NCI-H1694 (cell line): ENCODE data around the gene GOT2.
"Not testable (repeated sequence)": the region's sequence is repeated elsewhere in the genome, so short reads cannot be mapped to it uniquely, and the experiment has no call there.

Experiments
- DNase-seq: peaks from one replicate; lab custom pipeline; 2025; lab: John Stamatoyannopoulos, UW

GOT2 gene

DNA sequence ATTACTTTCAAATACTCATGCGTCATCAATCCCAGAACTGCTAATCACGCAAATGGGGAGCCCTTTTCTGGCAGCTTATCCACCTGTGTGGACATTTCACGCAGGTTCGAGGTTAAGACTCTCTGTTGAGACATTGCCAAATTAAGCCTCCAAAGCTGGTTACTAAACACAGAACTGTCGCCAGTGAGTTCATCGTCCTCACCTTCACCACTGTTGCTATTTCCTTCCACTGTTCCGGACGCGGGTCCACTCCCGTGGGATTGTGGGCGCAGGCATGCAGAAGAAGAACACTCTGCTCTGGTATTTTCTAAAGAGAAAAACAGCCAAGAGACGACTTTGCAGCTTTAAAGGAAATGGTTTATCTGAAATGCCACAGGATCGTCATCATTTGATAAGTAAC, 16.1 kb downstream of the GOT2 start:
- DNase-seq, result no peak

DNA sequence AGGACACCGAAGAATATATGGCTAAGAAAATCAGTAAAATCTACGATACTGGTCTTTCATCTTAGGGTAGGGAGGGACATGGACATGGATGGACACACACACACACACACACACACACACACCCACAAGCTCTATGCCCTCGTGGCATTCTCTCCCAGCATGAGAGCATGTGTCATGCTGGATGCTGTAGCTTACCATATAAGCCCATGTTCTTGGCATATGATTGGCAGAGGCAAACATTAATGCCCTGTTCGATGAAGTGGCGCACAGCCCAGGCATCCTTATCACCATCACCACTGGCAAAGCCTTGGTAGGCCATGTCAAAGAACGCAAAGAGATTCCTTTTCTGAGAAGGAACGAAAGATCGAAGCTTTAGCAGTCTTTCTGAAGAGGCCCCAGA, 17.6 kb downstream of the GOT2 start:
- DNase-seq, result no peak

DNA sequence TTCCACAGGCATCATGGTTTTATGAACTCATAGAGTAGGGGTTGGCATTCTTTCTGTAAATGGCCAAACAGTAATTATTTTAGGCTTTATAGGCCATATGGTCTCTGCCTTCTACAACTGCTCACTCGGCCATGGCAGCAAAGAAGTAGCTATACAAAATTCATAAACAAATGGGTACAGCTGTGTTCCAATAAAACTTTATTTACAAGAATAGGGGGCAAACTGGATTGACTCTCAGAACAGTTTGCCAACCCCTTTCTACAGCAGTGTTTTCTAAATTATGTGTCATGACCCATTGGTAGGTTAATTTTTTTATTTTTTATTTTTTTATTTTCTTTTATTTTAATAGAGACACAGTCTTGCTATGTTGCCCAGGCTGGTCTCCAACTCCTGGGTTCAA, 20.4 kb downstream of the GOT2 start:
- DNase-seq, result no peak

DNA sequence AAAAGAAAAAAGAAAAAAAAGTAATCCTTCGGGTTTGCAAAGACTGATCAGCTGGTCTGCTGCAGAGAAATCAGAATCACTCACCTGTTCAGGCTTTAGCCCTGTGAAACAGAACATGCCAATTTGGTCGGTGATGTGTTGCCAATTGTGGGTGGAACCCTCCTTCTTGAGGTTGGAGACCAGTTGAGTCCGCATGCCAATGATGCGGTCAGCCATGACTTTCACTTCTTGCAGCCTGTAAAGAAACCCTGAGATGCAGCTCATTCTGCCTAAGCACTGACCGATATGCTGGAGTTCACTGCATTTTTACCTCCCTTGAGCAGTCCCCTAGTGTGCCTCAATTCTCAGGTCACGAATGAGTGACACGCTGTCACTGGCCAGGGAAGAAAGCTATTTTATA, 24.8 kb downstream of the GOT2 start:
- DNase-seq, result no peak

DNA sequence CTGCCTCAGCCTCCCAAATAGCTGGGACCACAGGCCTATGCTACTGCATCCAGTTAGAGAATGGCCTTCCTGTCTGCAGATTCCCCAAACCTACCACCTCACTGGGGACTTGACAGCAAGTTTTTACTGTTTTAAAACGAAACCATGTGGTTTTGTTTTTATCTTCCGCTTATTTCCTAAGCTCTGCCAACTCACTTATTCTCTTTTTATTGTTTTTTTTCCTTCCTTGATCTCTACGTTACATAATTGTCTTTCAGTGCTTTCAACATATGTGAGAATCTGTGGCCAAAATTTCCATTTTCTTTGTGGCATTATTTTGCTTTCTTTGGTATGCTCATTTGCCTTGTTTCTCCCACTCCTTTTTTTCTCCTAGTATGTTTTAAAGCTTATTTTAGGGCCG, 35.0 kb downstream of the GOT2 start:
- no peak for DNase-seq

DNA sequence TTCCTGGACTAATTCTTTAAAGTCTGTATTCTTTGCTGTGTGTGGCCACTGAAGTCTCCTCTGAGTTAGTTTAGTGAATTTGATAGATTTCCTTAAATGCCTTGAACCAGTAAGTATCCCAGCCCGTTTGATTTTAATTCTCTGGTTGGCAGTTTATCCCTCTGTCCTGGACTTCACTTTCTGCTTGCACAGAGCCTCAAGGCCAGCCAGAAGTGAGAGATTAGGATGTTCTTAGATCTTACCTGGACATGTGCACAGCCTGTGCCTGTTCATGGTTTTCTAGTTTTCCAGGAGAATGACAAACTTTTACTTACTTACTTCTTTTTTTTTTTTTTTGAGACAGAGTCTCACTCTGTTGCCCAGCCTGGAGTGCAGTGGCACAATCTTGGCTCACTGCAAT, 38.7 kb downstream of the GOT2 start:
- DNase-seq, result no peak

DNA sequence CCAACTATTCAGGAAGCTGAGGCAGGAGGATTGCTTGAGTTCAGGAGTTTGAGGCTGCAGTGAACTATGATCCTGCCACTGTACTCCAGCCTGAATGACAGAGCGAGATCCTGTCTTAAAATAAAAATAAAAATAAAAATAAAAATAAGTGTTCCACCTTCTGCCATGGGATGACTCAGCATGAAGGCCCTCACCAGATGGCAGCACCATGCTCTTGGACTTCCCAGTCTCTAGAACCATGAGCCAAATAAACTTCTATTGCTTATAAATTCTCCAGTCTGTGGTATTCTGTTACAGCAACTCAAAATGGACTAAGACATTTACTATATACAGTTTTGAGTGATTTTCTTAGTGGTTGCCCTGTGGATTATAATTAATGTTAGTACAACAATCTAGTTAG, 41.7 kb downstream of the GOT2 start:
- DNase-seq, result no peak

DNA sequence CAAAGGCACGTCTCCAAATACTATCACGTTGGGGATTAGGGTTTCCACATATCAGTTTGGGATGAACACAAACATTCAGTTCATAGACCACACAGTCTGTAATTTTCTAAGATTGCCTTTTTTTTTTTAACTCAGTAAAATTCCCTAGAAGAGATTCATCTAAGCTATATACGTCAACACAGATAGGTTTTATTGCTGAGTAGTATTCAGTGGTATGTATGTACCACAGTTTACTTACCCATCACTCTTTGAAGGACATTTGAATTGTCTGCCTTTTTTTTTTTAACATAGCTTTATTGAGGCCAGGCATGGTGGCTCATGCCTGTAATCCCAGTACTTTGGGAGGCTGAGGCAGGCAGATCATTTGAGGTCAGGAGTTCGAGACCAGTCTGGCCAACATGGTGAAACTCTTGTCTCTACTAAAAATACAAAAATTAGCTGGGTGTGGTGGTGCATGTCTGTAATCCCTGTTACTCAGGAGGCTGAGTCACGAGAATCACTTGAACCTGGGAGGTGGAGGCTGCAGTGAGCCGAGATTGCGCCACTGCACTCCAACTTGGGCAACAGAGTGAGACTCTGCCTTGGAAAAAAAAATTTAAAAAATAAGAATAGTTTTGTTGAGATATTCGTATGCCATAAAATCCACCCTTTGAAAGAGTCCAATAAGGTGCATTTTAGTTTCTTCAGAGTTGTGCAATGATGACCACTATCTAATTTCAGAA, 47.0 kb downstream of the GOT2 start:
- not testable (repeated sequence) for DNase-seq

DNA sequence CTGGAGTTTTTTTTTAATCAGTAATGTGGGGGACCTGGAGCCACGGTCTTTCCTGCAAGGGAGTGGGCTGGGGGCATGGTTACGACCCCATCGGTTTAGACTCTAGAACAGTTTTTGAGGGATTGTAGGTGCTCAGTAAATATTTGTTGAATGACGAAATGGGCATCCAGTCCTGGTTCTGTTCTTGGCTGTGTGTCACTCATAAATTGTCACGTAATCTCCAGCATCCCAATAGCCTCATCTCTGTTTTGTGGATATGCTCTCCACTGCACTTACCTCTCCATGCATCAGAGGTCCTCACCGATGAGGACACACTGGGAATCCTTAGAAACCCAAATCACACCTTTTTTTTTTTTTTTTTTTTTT, 49.0 kb downstream of the GOT2 start:
- DNase-seq, result no peak

DNA sequence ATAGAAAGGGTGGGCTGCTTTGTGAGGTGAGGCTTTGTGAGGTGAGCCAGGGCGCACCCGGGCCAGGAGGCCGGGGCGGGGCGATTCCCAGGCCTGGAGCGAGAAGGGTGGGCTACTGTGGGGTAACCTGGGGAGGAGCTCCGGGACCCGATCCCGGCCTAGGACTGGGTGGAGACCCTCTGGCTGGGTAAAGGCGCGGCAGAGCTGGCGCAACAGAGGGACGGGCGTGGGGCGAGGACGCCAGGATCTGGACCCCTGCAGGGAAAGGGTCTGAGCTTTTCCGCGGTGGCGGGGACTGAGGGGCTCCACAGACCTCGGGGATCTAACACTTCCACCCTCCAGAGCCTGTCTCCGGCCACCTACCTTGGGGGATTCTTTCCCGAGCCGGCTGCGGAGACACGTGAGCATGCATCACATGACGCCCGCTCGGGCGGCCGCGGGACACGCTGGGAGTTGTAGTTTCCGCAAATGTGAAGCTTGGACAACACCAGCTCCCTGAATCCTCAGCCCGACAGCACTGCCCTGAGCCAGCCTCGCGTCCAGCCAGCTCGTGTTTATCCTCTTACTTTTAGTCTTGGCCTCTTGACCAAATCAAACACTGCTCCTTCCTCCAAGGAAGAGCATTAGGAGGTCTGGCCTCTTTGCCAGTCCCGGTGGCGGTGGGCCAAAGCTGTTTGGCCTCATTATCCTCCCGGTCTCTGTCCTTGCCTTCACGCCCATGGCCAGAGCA, 49.6 kb downstream of the GOT2 start, which contains the start of gene SLC38A7:
Gene SLC38A7 (minus strand): TSS at position 417 of the 730 bp plus-strand sequence. CDS start 4,644 bp downstream, outside the sequence.
- DNase-seq, result no peak

DNA sequence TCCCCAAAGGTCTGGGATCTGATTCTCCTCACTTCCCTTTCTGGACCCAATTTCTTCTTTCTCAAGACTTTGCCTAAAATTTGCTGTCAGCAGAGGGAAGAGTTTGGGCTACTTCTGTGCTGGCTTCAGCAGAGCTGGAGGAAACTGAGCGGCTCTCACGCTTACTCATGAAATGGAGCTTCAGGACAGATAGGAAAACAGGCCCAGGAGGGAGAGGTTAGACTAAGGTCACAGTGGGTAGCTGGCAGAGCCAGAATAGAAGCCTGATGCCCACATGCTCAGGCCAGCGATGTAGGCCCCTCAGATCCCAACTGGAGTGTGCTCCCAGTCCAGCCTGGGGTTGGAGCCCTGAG, 50.1 kb downstream of the GOT2 start:
- DNase-seq, result no peak

DNA sequence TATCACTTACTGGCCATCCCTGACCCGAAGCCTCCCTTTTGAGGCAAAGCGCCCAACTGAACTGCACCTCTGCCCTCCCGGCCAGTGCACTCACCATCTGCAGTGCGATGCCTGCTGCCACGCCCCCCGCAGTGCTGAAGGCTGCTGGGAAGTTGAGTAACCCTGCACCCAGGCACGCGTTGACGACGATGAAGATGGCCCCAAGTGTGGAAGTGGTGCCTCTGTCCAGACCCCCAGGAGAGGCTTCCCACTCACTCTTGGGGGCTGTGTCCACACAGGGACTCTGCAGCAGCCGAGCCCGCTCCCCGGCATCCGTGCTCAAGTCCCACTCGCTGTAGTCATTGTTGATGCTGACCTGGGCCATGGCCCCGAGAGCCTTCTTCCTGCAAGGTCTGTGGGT, 54.4 kb downstream of the GOT2 start:
- DNase-seq, result no peak

DNA sequence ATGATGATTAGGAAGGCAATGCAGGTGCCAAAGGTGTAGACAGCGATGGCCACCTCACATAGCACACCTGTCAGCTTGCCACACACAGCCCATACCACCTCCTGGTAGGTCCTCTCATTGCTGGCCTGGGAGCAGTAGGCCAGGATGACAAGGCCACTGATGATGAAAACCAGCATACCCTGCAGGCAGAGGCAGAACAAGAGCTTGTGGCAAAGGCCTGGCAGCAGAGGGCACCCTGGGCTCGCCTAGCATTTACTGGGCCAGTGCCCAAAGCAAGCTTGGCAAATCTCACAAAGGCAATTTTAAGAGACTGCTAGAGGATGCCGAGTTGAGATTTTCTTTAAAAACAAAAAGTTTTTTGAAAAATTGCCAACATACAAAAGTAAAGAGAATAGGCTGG, 55.4 kb downstream of the GOT2 start:
- no peak for DNase-seq

DNA sequence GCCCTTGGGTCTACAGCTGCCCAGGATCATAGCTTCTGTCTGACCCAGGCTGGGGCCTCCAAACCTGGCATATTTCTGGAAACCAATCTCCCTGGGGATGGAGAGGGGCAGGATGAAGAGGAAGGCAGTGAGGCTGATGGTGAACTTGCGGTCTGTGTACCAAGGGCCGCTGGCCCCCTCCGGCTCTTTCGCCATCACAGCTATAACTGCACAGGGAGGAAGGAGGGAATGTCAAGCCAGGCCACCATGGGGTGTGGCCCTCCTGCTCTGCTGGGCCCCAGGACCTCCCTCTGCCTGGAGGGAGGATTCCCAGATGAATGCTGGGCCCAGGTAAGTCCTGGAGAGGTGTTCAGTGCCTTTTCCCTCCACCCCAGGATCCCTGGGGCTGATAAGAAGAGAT, 55.8 kb downstream of the GOT2 start:
- no peak for DNase-seq

DNA sequence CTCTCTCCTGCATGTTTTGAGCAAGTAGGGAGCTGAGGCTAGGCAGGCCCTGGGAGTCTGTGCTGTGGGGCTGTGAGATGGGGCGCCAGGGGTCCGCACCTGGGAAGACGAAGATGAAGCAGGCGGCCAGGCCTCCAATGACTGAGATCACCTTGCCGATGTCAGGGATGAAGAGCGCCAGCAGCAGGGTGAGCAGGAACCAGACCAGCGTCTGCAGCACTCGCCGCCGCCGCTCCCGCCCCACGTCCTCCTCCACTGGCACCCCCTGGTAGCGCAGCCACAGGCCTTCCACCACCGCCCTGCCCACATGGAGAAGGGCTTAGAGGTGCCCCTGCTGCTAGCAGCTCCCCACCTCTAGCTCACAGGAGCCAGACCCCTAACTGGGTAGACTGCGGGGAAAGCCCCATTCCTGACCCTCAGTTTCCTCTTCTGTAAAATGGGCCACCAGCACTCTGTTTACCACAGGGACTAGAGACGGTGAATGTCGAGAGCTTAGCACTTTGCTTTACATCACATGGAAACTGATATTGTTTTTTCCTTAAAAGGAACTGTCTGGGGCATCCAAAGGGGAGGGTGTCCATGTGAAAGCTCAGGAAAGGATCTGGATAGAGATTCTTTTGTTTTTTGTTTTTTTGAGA, 63.1 kb downstream of the GOT2 start:
- DNase-seq, result no peak

DNA sequence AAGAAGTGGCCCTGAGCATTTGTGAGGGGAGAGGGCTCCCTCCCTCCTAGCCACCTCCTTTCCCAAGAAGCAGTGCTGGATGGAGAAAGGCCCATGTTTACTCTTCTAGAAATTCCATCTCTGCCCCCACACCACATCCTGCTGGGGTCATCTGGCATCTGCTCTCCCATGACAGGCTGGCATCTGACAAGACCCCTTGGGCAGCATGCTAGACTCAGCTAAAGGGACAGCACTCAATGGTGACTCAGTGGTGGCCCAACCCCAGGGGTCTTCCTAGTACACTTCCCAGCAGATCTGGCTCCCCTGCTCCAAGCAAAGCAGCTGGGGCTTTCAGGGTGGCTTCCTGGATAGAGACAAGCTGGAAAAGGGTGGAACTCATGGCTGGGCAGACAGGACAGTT, 63.9 kb downstream of the GOT2 start:
- DNase-seq, result no peak

DNA sequence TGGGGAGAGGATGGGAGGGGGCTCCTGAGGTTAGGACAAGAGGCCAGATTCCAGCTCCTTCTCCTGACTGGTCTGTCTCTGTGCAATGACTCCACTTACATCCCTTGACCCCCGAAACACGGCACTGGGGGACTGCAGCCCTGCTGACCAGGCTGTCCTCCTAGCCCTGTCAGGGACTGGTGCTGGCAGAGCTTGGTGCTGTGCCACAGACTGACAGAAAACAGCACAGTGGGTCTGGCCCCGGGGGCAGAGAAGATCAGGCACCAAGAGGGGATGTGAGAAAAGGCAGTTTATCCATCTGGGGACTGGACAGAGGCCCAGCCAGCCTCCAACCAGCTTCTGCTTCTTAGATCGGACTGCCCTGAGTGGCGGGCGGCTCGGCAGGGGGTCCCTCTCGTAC, 68.9 kb downstream of the GOT2 start:
- DNase-seq, result no peak

DNA sequence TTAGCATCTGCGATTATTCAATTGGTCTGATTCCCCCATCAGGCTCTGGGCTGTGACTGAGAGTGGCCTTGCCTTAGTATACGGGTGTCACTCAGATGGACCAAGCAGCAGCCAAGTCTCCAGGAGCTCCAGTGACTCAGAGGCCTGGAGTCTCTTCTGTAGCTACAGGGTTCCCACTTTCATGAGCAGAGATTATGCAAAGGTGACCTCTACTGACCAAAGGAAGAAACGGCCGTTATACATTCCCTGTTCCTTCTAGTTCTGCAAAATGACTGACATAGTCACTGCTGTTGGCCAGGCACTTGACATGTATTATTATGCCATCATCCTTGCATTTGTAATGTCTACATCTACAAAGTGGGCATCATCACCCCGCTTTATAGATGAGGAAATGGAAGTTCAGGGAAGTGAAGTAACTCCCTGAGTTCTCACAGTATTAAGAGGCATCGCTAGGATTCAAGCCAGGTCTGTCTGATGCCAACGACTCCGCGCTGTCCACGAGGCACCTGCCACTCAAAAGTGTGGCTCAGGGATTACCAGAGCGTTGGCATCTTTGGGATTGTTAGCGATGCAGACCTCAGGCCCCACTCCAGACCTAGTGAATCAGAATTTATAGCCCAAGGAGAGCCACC, 72.8 kb downstream of the GOT2 start:
- DNase-seq, result no peak

DNA sequence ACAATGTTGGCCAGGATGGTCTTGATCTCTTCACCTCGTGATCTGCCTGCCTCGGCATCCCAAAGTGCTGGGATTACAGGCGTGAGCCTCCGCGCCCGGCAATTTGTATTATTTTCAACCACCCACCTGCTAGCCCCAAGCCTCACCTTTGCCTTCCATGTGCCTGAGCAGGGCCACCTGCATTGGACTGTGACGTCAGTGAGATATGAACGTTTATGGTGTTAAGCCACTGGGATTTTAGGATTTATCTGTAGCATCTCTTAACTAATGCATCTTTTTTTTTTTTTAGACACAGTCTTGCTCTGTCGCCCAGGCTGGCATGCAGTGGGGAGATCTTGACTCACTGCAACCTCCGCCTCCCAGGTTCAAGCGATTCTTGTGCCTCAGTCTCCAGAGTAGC, 74.2 kb downstream of the GOT2 start:
- not testable (repeated sequence) for DNase-seq

DNA sequence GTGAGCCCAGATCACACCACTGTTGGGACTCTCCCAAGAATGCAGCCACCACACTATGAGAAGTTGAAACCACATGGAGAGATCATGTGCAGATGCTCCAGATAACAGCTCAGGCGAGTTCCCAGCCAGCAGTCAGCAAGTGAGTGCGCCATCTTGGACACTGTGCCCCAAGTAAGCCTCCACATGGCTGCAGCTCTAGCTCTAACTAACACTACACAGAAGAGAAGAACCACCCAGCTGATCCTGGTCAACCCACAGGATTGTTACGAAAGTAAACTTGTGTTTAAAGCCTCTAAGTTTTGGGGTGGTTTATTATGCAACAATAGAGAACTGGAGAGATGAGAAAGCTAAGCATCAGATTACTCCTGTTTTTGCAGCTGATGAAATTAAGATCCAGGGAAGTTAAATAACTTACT, 75.3 kb downstream of the GOT2 start:
- DNase-seq, result no peak
